ENCODE measurements around the gene ELF5.

ELF5 gene

DNA sequence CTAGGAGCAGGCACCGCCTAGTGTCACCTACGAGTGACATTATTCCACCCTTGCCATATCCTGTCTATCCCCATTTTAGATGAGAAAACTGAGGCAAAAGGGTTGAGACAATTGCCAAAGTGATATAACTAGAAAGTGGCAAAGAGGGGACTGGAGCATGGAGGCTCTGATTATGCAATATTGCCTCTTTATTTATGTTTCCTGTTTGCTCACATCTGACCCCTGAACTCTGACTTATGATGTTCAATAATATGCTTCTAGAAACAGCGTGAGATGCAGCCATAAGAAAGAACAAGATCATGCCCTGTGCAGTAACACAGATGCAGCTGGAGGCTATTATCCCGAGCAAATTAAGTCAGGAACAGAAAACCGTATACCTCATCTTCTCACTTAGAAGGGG is 7.7 kb downstream of the ELF5 start:
- TF ChIP-seq, protein P1, sequence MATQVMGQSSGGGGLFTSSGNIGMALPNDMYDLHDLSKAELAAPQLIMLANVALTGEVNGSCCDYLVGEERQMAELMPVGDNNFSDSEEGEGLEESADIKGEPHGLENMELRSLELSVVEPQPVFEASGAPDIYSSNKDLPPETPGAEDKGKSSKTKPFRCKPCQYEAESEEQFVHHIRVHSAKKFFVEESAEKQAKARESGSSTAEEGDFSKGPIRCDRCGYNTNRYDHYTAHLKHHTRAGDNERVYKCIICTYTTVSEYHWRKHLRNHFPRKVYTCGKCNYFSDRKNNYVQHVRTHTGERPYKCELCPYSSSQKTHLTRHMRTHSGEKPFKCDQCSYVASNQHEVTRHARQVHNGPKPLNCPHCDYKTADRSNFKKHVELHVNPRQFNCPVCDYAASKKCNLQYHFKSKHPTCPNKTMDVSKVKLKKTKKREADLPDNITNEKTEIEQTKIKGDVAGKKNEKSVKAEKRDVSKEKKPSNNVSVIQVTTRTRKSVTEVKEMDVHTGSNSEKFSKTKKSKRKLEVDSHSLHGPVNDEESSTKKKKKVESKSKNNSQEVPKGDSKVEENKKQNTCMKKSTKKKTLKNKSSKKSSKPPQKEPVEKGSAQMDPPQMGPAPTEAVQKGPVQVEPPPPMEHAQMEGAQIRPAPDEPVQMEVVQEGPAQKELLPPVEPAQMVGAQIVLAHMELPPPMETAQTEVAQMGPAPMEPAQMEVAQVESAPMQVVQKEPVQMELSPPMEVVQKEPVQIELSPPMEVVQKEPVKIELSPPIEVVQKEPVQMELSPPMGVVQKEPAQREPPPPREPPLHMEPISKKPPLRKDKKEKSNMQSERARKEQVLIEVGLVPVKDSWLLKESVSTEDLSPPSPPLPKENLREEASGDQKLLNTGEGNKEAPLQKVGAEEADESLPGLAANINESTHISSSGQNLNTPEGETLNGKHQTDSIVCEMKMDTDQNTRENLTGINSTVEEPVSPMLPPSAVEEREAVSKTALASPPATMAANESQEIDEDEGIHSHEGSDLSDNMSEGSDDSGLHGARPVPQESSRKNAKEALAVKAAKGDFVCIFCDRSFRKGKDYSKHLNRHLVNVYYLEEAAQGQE (IDR thresholded peaks at IDR 0.05; ENCODE audit: insufficient read depth in 1 of 2, low read depth in 2 of 2, low read length in 2 of 2), result no peak
- TF ChIP-seq TAF1 (IDR thresholded peaks at IDR 0.05; ENCODE audit: borderline replicate concordance, insufficient read depth, low read length), result no peak
- TF ChIP-seq SIN3A (IDR thresholded peaks at IDR 0.05; ENCODE audit: borderline replicate concordance, insufficient read depth, low read length), result no peak
- no peak for TF ChIP-seq FOXP2 (optimal IDR thresholded peaks at IDR 0.05; ENCODE audit: borderline replicate concordance, extremely low read depth, extremely low read length, insufficient read depth)
- no peak for TF ChIP-seq POLR2AphosphoS5 (IDR thresholded peaks at IDR 0.05; ENCODE audit: low read depth, low read length)

DNA sequence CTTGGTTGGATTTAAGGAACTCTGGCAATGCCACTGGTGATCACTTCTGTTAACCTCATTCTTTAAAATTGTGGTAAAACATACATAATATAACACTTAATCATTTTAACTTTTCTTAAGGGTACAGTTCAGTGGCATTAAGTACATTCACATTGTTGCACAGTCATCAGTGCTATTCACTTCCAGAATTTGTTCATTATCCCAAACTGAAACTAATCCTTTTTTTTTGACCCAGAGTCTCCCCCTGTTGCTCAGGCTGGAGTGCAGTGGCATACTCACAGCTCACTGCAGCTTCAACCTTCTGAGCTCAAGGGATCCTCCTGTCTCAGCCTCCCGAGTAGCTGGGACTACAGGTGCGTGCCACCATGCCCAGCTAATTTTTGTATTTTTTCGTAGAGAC is 10.6 kb downstream of the ELF5 start:
- TF ChIP-seq TAF1 (IDR thresholded peaks at IDR 0.05; ENCODE audit: borderline replicate concordance, insufficient read depth, low read length) (no peak), SIN3A (IDR thresholded peaks at IDR 0.05; ENCODE audit: borderline replicate concordance, insufficient read depth, low read length) (no peak), POLR2AphosphoS5 (IDR thresholded peaks at IDR 0.05; ENCODE audit: low read depth, low read length) (no peak), FOXP2 (optimal IDR thresholded peaks at IDR 0.05; ENCODE audit: borderline replicate concordance, extremely low read depth, extremely low read length, insufficient read depth) (no peak)
- TF ChIP-seq, protein P1 (IDR thresholded peaks at IDR 0.05; ENCODE audit: insufficient read depth in 1 of 2, low read depth in 2 of 2, low read length in 2 of 2), result no peak

DNA sequence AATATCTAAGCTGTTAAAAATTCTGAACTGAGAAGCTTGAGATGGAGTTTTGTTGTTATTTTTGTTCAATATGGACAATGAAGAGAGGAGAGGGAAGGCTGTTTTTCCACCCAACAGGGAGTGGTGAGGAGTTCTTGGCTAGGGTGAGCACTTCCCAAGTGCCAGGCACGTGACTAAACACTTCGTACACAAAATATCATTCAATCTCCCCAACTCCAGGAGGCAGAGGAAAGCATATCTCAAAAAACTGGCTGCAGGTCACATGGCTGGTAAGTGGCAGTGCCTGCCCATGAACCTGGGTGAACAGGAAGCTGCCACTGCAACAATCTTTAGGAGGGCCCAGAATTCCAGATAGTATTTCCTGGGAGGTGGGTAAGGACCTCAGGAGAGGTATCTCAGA is 11.6 kb downstream of the ELF5 start:
- TF ChIP-seq TAF1 (IDR thresholded peaks at IDR 0.05; ENCODE audit: borderline replicate concordance, insufficient read depth, low read length) (no peak), POLR2AphosphoS5 (IDR thresholded peaks at IDR 0.05; ENCODE audit: low read depth, low read length) (no peak), SIN3A (IDR thresholded peaks at IDR 0.05; ENCODE audit: borderline replicate concordance, insufficient read depth, low read length) (no peak), FOXP2 (optimal IDR thresholded peaks at IDR 0.05; ENCODE audit: borderline replicate concordance, extremely low read depth, extremely low read length, insufficient read depth) (no peak)
- TF ChIP-seq, protein P1 (IDR thresholded peaks at IDR 0.05; ENCODE audit: insufficient read depth in 1 of 2, low read depth in 2 of 2, low read length in 2 of 2), result no peak

DNA sequence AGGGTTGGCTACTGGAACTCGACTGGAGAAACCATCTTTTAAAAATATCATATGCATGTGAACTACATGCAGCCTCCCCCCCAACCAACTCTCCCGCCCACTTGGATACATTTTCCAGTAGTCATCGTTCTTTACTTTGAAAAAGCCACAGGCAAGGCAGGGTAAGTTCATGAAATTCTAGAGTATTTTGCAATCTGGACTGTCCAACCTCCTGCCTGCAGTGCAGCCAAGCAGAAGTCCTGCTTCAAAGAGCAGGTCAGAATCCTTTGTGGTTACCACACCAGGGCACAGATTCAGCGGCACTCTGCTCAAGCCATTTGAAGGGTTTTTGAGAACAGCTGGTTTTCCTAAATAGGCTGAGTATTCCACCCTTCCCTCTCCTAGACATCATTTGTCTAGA is 12.1 kb downstream of the ELF5 start:
- TF ChIP-seq, protein P1 (IDR thresholded peaks at IDR 0.05; ENCODE audit: insufficient read depth in 1 of 2, low read depth in 2 of 2, low read length in 2 of 2), result no peak
- TF ChIP-seq SIN3A (IDR thresholded peaks at IDR 0.05; ENCODE audit: borderline replicate concordance, insufficient read depth, low read length), result no peak
- no peak for TF ChIP-seq FOXP2 (optimal IDR thresholded peaks at IDR 0.05; ENCODE audit: borderline replicate concordance, extremely low read depth, extremely low read length, insufficient read depth)
- no peak for TF ChIP-seq TAF1 (IDR thresholded peaks at IDR 0.05; ENCODE audit: borderline replicate concordance, insufficient read depth, low read length)
- TF ChIP-seq POLR2AphosphoS5 (IDR thresholded peaks at IDR 0.05; ENCODE audit: low read depth, low read length), result no peak

Data from PFSK-1 (cell line).